ENCODE results near the gene LRRC4C. TPM values are rescaled to one million over a fixed set of nuclear protein-coding genes. Genes with fewer than 3 reads are reported as not detected.

The LRRC4C gene
- total RNA-seq, 1 experiment from 2014 or later, result 0.72 TPM

GRCh38 chr11:41115066-41115465 is 344.4 kb downstream of the LRRC4C start:
- Mint-ChIP-seq H3K4me3 (peak overlapping the region; percentile 20), H3K9me3 (no peaks in the 10 kb centered on the region), H3K36me3 (no peaks in the 10 kb centered on the region), H3K4me1 (peaks cover 79% of the 10 kb centered on the region), H3K27me3 (ENCODE audit: low read depth) (no peaks in the 10 kb centered on the region), H3K27ac (no peak overlapping the region)
- ChIA-PET CTCF (interaction anchor here (2.1 kb wide), 1 partner anchor 58 kb away, joined by 4 read pairs; no protein-coding TSS in a partner anchor), POLR2A (no interaction called here)
- TF ChIP-seq ELF4 (CRISPR knock-in tag; IDR thresholded peaks at IDR 0.05; ENCODE audit: low read depth) (no peak), USF2 (CRISPR knock-in tag; IDR thresholded peaks at IDR 0.05) (no peak), RORB (CRISPR knock-in tag; IDR thresholded peaks at IDR 0.05) (no peak)
- ATAC-seq (no peak), DNase-seq (ENCODE audit: low spot score) (no peak)

GRCh38 chr11:41113160-41113559 is 346.3 kb downstream of the LRRC4C start:
- no peaks in the 10 kb centered on the region for H3K9me3 Mint-ChIP-seq
- no peak for TF ChIP-seq MAX (CRISPR knock-in tag; IDR thresholded peaks at IDR 0.05)
- no peak for TF ChIP-seq SMAD4 (CRISPR knock-in tag; IDR thresholded peaks at IDR 0.05)
- no peak for TF ChIP-seq NR3C1 (CRISPR knock-in tag; conservative IDR thresholded peaks at IDR 0.05; ENCODE audit: low read depth)
- no peak for TF ChIP-seq ZNF317 (CRISPR knock-in tag; IDR thresholded peaks at IDR 0.05; ENCODE audit: borderline replicate concordance, low read depth)
- TF ChIP-seq NFE2L1 (CRISPR knock-in tag; IDR thresholded peaks at IDR 0.05), result no peak
- TF ChIP-seq ESRRA (CRISPR knock-in tag; IDR thresholded peaks at IDR 0.05; ENCODE audit: borderline replicate concordance), result no peak
- TF ChIP-seq ATF1 (CRISPR knock-in tag; IDR thresholded peaks at IDR 0.05), result no peak
- no peak for TF ChIP-seq AR (CRISPR knock-in tag; IDR thresholded peaks at IDR 0.05)
- no peak for TF ChIP-seq ATF6 (CRISPR knock-in tag; IDR thresholded peaks at IDR 0.05)
- TF ChIP-seq NR1H2 (CRISPR knock-in tag; IDR thresholded peaks at IDR 0.05), result no peak
- TF ChIP-seq ZNF532 (CRISPR knock-in tag; IDR thresholded peaks at IDR 0.05; ENCODE audit: borderline replicate concordance), result no peak
- TF ChIP-seq TP53 (CRISPR knock-in tag; IDR thresholded peaks at IDR 0.05), result no peak
- TF ChIP-seq JUN (CRISPR knock-in tag; IDR thresholded peaks at IDR 0.05), result no peak
- no peak for TF ChIP-seq EMX1 (CRISPR knock-in tag; IDR thresholded peaks at IDR 0.05)
- TF ChIP-seq ZMAT4 (CRISPR knock-in tag; IDR thresholded peaks at IDR 0.05), result no peak
- no peak for TF ChIP-seq MXD4 (CRISPR knock-in tag; IDR thresholded peaks at IDR 0.05; ENCODE audit: borderline replicate concordance)
- TF ChIP-seq ZNF281 (CRISPR knock-in tag; IDR thresholded peaks at IDR 0.05), result no peak
- ChIA-PET CTCF (interaction anchor here (1.3 kb wide), 1 partner anchor 1412 kb away, joined by 3 read pairs; no protein-coding TSS in a partner anchor), POLR2A (no interaction called here)
- DNase-seq (ENCODE audit: low spot score) (no peak), ATAC-seq (no peak)
- peaks cover 60% of the 10 kb centered on the region for H3K4me1 Mint-ChIP-seq
- H3K36me3 Mint-ChIP-seq, result no peaks in the 10 kb centered on the region
- no peak overlapping the region for H3K27ac Mint-ChIP-seq
- no peaks in the 10 kb centered on the region for H3K27me3 Mint-ChIP-seq (ENCODE audit: low read depth)
- H3K4me3 Mint-ChIP-seq, result no peak overlapping the region
